Gastrocnemius medialis (tissue), 4 donors: ENCODE results near the gene STUB1. TPM values are rescaled to one million over a fixed set of nuclear protein-coding genes. Genes with fewer than 3 reads are reported as not detected.

ENCODE experiments used
- ATAC-seq, 2 donors: fragments of 150-250 bp; one replicate each; pipeline ENCODE4 v1.9.1; 2016
- DNase-seq, 2 donors: peaks; one replicate each; pipeline ENCODE4 v3.0.0-alpha.2; 2019
- H3K27ac ChIP-seq, 4 donors: fragments of 200-600 bp; sonication (generic); 1 replicate in 1 of 4; 2 replicates in 3 of 4; pipeline ENCODE4 v1.5.1; 2016 to 2018; ENCODE audit warnings: mild to moderate bottlenecking in 2 of 4, moderate library complexity in 1 of 4
- H3K27me3 ChIP-seq, 3 donors: fragments of 200-600 bp; sonication (generic) in 2 of 3; 1 replicate in 1 of 3; 2 replicates in 2 of 3; pipeline versions ENCODE4 v1.5.1 to v1.6.0; 2016 to 2019; ENCODE audit warnings: mild to moderate bottlenecking in 1 of 3, moderate library complexity in 1 of 3
- H3K36me3 ChIP-seq, 2 donors: fragments of 200-600 bp; sonication (generic) in 1 of 2; one replicate each; pipeline ENCODE4 v1.5.1; 2017 to 2018
- H3K4me1 ChIP-seq, 2 donors: fragments of 200-600 bp; sonication (generic) in 1 of 2; one replicate each; pipeline ENCODE4 v1.5.1; 2016 to 2017; ENCODE audit warnings: mild to moderate bottlenecking in 2 of 2
- H3K4me3 ChIP-seq, 4 donors: fragments of 200-600 bp; sonication (generic) in 3 of 4; 1 replicate in 1 of 4; 2 replicates in 3 of 4; pipeline ENCODE4 v1.5.1; 2016 to 2019; ENCODE audit warnings: mild to moderate bottlenecking in 2 of 4
- H3K9me3 ChIP-seq, 3 donors: fragments of 200-600 bp; sonication (generic) in 2 of 3; 1 replicate in 1 of 3; 2 replicates in 2 of 3; pipeline ENCODE4 v1.5.1; 2016 to 2019
- POLR2A ChIP-seq, 2 donors: fragments of 450-650 bp; IDR thresholded peaks; one replicate each; pipeline ENCODE4 v1.6.1; 2017; ENCODE audit warnings: antibody characterized with exemption in 2 of 2, mild to moderate bottlenecking in 2 of 2, moderate library complexity in 2 of 2
- in situ Hi-C, 4 donors: fragments of 200-750 bp; cut with MboI; loops; one replicate each; pipeline versions ENCODE4 v1.15.0 to v1.8.0; 2017; ENCODE audit warnings: low sequenced_read_pairs in 4 of 4
- intact Hi-C: fragments of 100-400 bp; cut with DNase I; formaldehyde crosslinking; loops from one replicate; pipeline ENCODE4 v1.15.1; 2023; ENCODE audit warnings: low total_unique reads
- total RNA-seq, 4 donors: library from RNA; depleted of rRNA; stranded (reverse); fragments of >200 nt; gene quantifications; one replicate each; pipeline versions ENCODE4 v1.1.0 to v1.2.3, GENCODE V29; 2016
- TF ChIP-seq, protein P1 (sequence below), 5 experiments: fragments of 450-650 bp in 3 of 5; fragments of 200-600 bp in 2 of 5; sonication (generic) in 2 of 5; IDR thresholded peaks in 4 of 5; conservative IDR thresholded peaks in 1 of 5; 1 replicate in 4 of 5; 2 replicates in 1 of 5; pipeline ENCODE4 v1.5.1; 2016 to 2019; ENCODE audit warnings: antibody characterized with exemption in 5 of 5, mild to moderate bottlenecking in 3 of 5, moderate library complexity in 3 of 5

The STUB1 gene
- total RNA-seq, 4 donors from 2014 or later, result 144 to 229 (median 204) TPM

DNA sequence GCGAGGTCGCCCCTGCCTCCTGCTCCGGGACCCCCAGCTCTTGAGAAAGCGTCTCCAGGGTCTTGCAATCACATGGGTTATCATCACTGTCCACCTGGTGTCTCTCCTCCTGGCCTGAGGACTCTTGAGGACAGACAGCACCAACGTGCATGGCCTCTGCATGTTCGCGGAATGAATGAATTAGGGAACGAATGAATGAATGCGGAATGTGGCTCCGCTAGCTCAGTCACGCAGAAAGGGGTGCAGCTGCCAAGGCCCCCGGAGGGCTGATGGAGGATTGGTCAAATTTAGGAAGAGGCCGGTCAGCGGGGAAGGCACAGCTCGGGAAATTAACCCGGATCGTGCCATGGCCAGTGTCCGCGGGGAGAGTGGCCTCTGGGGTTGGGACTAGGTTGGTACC lies 22.1 kb downstream of the STUB1 start:
- no peak for TF ChIP-seq POLR2A (IDR thresholded peaks at IDR 0.05)
- TF ChIP-seq, protein P1, sequence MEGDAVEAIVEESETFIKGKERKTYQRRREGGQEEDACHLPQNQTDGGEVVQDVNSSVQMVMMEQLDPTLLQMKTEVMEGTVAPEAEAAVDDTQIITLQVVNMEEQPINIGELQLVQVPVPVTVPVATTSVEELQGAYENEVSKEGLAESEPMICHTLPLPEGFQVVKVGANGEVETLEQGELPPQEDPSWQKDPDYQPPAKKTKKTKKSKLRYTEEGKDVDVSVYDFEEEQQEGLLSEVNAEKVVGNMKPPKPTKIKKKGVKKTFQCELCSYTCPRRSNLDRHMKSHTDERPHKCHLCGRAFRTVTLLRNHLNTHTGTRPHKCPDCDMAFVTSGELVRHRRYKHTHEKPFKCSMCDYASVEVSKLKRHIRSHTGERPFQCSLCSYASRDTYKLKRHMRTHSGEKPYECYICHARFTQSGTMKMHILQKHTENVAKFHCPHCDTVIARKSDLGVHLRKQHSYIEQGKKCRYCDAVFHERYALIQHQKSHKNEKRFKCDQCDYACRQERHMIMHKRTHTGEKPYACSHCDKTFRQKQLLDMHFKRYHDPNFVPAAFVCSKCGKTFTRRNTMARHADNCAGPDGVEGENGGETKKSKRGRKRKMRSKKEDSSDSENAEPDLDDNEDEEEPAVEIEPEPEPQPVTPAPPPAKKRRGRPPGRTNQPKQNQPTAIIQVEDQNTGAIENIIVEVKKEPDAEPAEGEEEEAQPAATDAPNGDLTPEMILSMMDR (IDR thresholded peaks at IDR 0.05 in 4 of 5, conservative IDR thresholded peaks at IDR 0.05 in 1 of 5), result no peak
- no peak overlapping the region for H3K27ac ChIP-seq
- H3K4me1 ChIP-seq, result peaks cover 0 to 4% of the 10 kb centered on the region in 2 donors
- in situ Hi-C loops, result no loop called here
- ATAC-seq, result no peak
- intact Hi-C loops, result no loop called here
- H3K4me3 ChIP-seq, result no peak overlapping the region
- H3K9me3 ChIP-seq, result no peaks in the 10 kb centered on the region
- peaks cover 72 to 81% (median 79%) of the 10 kb centered on the region in 3 donors for H3K27me3 ChIP-seq
- no peaks in the 10 kb centered on the region for H3K36me3 ChIP-seq
- no peak for DNase-seq

DNA sequence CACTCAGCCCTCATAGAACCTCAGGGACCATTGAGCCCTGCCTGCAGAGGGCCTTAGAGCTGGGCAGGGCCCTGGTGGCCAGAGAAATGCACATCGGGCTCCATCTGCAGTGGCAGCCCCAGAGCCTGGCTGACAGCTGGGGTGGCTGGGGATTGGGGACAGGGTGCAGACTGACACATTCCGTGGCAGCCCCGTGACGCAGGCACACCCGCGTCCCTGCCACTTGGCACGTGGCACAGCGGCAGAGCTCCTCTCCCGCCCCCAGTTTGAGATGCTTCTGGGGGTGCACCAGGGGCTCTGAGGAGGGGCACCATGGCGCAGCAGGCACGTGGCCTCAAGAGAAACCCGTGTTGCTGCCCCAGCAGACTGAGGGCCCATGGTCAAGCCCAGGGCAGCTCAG lies 23.2 kb downstream of the STUB1 start:
- in situ Hi-C loops (no loop called here), intact Hi-C loops (no loop called here)
- Histone ChIP-seq H3K27ac (no peak overlapping the region), H3K36me3 (no peaks in the 10 kb centered on the region), H3K4me1 (peaks cover 0 to 4% of the 10 kb centered on the region in 2 donors), H3K9me3 (no peaks in the 10 kb centered on the region), H3K27me3 (peaks cover 76 to 87% (median 84%) of the 10 kb centered on the region in 3 donors), H3K4me3 (no peak overlapping the region)
- TF ChIP-seq, protein P1 (IDR thresholded peaks at IDR 0.05 in 4 of 5, conservative IDR thresholded peaks at IDR 0.05 in 1 of 5), result no peak
- TF ChIP-seq POLR2A (IDR thresholded peaks at IDR 0.05), result no peak
- no peak for DNase-seq
- no peak for ATAC-seq

DNA sequence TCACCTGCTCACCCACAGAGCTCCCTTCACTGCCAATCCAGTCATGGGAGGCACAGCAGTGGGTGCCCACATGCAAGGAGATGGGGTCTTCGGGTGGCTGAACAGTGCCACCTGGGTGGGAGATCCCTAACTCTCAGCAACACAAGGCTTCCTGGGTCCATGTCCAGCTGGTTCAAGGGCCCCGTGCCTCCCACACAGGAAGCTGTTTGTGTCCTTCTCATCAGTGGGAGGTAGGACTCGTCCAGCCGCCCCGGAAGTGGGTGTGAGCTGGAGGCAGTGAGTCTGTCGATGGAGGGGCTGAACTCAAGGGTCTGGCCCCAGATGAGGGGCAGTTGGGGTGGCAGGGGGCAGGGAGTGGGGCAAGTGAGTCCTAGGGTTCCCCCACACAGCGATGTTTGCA lies 23.8 kb downstream of the STUB1 start:
- no peak for ATAC-seq
- H3K27ac ChIP-seq, result no peak overlapping the region
- TF ChIP-seq, protein P1 (IDR thresholded peaks at IDR 0.05 in 4 of 5, conservative IDR thresholded peaks at IDR 0.05 in 1 of 5), result no peak
- TF ChIP-seq POLR2A (IDR thresholded peaks at IDR 0.05), result no peak
- H3K4me1 ChIP-seq, result peaks cover 0 to 4% of the 10 kb centered on the region in 2 donors
- in situ Hi-C loops (no loop called here), intact Hi-C loops (no loop called here)
- DNase-seq, result no peak
- no peak overlapping the region for H3K4me3 ChIP-seq
- H3K9me3 ChIP-seq, result no peaks in the 10 kb centered on the region
- H3K27me3 ChIP-seq, result peaks cover 78 to 90% (median 88%) of the 10 kb centered on the region in 3 donors
- H3K36me3 ChIP-seq, result no peaks in the 10 kb centered on the region

DNA sequence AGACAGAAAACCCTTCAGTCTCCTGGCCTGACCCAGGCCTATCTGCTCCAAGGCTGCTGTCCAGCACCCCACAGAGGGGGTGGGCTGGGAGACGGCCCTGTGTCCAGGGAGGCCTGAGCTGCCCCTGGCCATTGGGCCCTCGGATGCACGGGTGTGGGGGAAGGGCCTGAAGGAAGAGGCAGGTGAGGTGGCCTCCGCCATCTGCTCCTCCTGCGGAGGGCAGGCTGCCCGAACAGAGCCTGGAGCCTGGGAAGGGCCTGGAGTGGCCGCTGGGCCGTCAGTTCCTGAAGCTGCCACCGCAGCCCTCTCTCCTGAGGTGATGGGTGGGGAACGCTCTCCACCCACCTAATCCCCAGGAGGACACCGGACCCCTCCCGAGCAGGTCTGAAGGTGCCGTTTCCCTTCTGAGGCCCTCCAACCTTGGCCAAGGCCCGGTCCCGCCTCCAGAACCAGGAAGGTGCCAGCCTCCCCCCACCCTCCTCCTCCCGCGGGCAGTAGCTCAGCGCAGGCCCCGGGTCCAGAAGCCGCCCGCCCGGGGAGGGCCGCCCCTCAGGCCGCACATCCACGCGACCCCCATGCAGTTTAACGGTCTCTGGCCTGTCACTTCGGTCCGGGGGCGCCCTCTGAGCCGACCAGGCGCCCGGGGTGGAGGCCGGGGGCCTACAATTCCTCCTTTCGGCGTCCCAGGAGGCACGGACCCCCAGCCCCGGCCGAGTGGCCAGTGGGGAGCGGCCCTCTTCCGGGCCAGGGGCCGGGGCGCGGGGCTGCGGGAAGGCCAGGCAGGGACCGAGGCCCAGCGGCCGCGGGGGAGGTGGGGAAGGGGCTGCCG lies 24.6 kb downstream of the STUB1 start:
- intact Hi-C loops, result no loop called here
- ATAC-seq (no peak), DNase-seq (no peak)
- Histone ChIP-seq H3K9me3 (no peaks in the 10 kb centered on the region), H3K4me3 (no peak overlapping the region), H3K27ac (no peak overlapping the region), H3K36me3 (no peaks in the 10 kb centered on the region), H3K4me1 (peaks cover 0 to 4% of the 10 kb centered on the region in 2 donors), H3K27me3 (peaks cover 78 to 90% (median 88%) of the 10 kb centered on the region in 3 donors)
- TF ChIP-seq, protein P1 (IDR thresholded peaks at IDR 0.05 in 4 of 5, conservative IDR thresholded peaks at IDR 0.05 in 1 of 5), result no peak
- no peak for TF ChIP-seq POLR2A (IDR thresholded peaks at IDR 0.05)
- in situ Hi-C loops, result no loop called here
